H1 (cell line): ENCODE data around the gene ZBED4. TPM values are rescaled to one million over a fixed set of nuclear protein-coding genes. Genes with fewer than 3 reads are reported as not detected.

Experiments used
- CTCF ChIA-PET: fragments of 300-600 bp; sonication (Branson Sonifier 250); formaldehyde crosslinking; loops from one replicate; lab custom pipeline; 2021; ENCODE audit not compliant: partially characterized antibody; lab: Charles Lee
- POLR2A ChIA-PET: fragments of 300-600 bp; sonication (Branson Sonifier 250); formaldehyde crosslinking; loops from one replicate; lab custom pipeline; 2021; ENCODE audit warnings: inconsistent platforms; ENCODE audit not compliant: partially characterized antibody; lab: Charles Lee
- DNase-seq, 2 experiments: peaks; one replicate each; pipeline versions ENCODE4 v3.0.0 to v3.0.0-alpha.2; 2010 to 2022; ENCODE audit warnings: low spot score in 2 of 2, low read depth in 1 of 2, mixed read lengths in 1 of 2
- FAIRE-seq: peaks from 2 replicates; lab custom pipeline; 2011; peaks lifted over from hg19 to GRCh38; lab: Jason Lieb, UNC
- H2AFZ ChIP-seq: 2 replicates; pipeline ENCODE4 v1.8.1; 2012; ENCODE audit warnings: low read length, inconsistent platforms
- H2AK5ac ChIP-seq: 2 replicates; pipeline ENCODE4 v1.6.1; 2013; ENCODE audit warnings: low read depth, low read length
- H2BK120ac ChIP-seq: replicated peaks from 2 replicates; pipeline ENCODE3; 2013; ENCODE audit warnings: low read depth, low read length, inconsistent platforms
- H2BK12ac ChIP-seq: 2 replicates; pipeline ENCODE4 v1.6.1; 2013; ENCODE audit warnings: low read depth, low read length
- H2BK15ac ChIP-seq: 2 replicates; pipeline ENCODE4 v1.6.1; 2013; ENCODE audit warnings: low read length
- H2BK20ac ChIP-seq: 2 replicates; pipeline ENCODE4 v1.6.1; 2013; ENCODE audit warnings: low read length
- H2BK5ac ChIP-seq: 2 replicates; pipeline ENCODE4 v1.6.1; 2013; ENCODE audit warnings: low read depth, low read length
- H3K14ac ChIP-seq: 2 replicates; pipeline ENCODE4 v1.6.1; 2013; ENCODE audit warnings: inconsistent platforms; ENCODE audit not compliant: insufficient read length
- H3K18ac ChIP-seq: 2 replicates; pipeline ENCODE4 v1.6.1; 2013; ENCODE audit warnings: low read length; ENCODE audit errors: extremely low read depth
- H3K23ac ChIP-seq: 2 replicates; pipeline ENCODE4 v1.6.1; 2013; ENCODE audit warnings: inconsistent platforms; ENCODE audit not compliant: insufficient read length
- H3K23me2 ChIP-seq: 2 replicates; pipeline ENCODE4 v1.6.1; 2013; ENCODE audit warnings: low read depth, low read length
- H3K27ac ChIP-seq: 2 replicates; pipeline ENCODE4 v1.6.1; 2011; ENCODE audit warnings: low read depth, low read length, inconsistent platforms
- H3K27me3 ChIP-seq, 4 experiments: replicated peaks in 1 of 4; 1 replicate in 1 of 4; 2 replicates in 3 of 4; pipeline versions ENCODE4 v1.6.1 to v1.8.1; 2011 to 2013; ENCODE audit warnings: low read length in 3 of 4, mild to moderate bottlenecking in 3 of 4, inconsistent platforms in 2 of 4, mixed read lengths in 2 of 4, moderate library complexity in 1 of 4; ENCODE audit not compliant: control insufficient read depth in 3 of 4, insufficient read depth in 3 of 4; ENCODE audit errors: extremely low read depth in 1 of 4
- H3K36me3 ChIP-seq, 4 experiments: 2 replicates each; pipeline versions ENCODE4 v1.6.1 to v1.8.1; 2011 to 2013; ENCODE audit warnings: mild to moderate bottlenecking in 4 of 4, low read length in 3 of 4, moderate library complexity in 2 of 4, control low read depth in 1 of 4, inconsistent platforms in 1 of 4; ENCODE audit not compliant: insufficient read depth in 4 of 4, control insufficient read depth in 2 of 4
- H3K4ac ChIP-seq: replicated peaks from 2 replicates; pipeline ENCODE3; 2013; ENCODE audit warnings: low read length, low read depth, mixed read lengths, inconsistent platforms; ENCODE audit not compliant: insufficient read length
- H3K4me1 ChIP-seq, 4 experiments: replicated peaks in 1 of 4; 1 replicate in 1 of 4; 2 replicates in 3 of 4; pipeline versions ENCODE4 v1.6.1 to v1.8.1; 2011 to 2013; ENCODE audit warnings: low read length in 3 of 4, inconsistent platforms in 2 of 4, mixed read lengths in 1 of 4; ENCODE audit not compliant: insufficient read depth in 4 of 4, control insufficient read depth in 3 of 4
- H3K4me2 ChIP-seq, 2 experiments: 2 replicates each; pipeline versions ENCODE4 v1.6.1 to v1.8.1; 2011 to 2013; ENCODE audit warnings: low read depth in 2 of 2, low read length in 2 of 2, control low read depth in 1 of 2, inconsistent platforms in 1 of 2, mild to moderate bottlenecking in 1 of 2; ENCODE audit not compliant: insufficient read depth in 1 of 2
- H3K4me3 ChIP-seq, 4 experiments: fragments of 200-600, 300-600 bp in 1 of 4; sonication (generic), shearing (Covaris generic), sonication (Bioruptor Twin) in 1 of 4; 2 replicates each; pipeline versions ENCODE4 v1.5.1 to v1.8.1; 2011 to 2016; ENCODE audit warnings: low read length in 4 of 4, low read depth in 3 of 4, control low read depth in 2 of 4, inconsistent platforms in 2 of 4, mild to moderate bottlenecking in 2 of 4, mixed read lengths in 1 of 4, moderate library complexity in 1 of 4; ENCODE audit not compliant: insufficient read depth in 2 of 4; ENCODE audit errors: extremely low read depth in 1 of 4
- H3K56ac ChIP-seq: replicated peaks from 2 replicates; pipeline ENCODE3; 2013; ENCODE audit warnings: low read depth, mild to moderate bottlenecking, mixed read lengths, low read length, inconsistent platforms; ENCODE audit not compliant: insufficient read length
- H3K79me1 ChIP-seq: 2 replicates; pipeline ENCODE4 v1.6.1; 2013; ENCODE audit warnings: low read depth, low read length, control low read depth
- H3K79me2 ChIP-seq, 2 experiments: 2 replicates each; pipeline versions ENCODE4 v1.6.1 to v1.8.1; 2012 to 2013; ENCODE audit warnings: low read length in 2 of 2, mild to moderate bottlenecking in 2 of 2, inconsistent platforms in 1 of 2; ENCODE audit not compliant: insufficient read depth in 2 of 2, control insufficient read depth in 1 of 2
- H3K9ac ChIP-seq, 4 experiments: replicated peaks in 1 of 4; 1 replicate in 1 of 4; 2 replicates in 3 of 4; pipeline versions ENCODE4 v1.6.1 to v1.8.1; 2011 to 2013; ENCODE audit warnings: low read depth in 3 of 4, low read length in 3 of 4, control low read depth in 2 of 4, mild to moderate bottlenecking in 2 of 4, moderate library complexity in 2 of 4, inconsistent platforms in 1 of 4; ENCODE audit errors: extremely low read depth in 1 of 4
- H3K9me3 ChIP-seq, 2 experiments: 2 replicates each; pipeline versions ENCODE4 v1.6.1 to v1.8.1; 2012 to 2013; ENCODE audit warnings: mild to moderate bottlenecking in 2 of 2, moderate library complexity in 2 of 2, control low read depth in 1 of 2, inconsistent platforms in 1 of 2, low read depth in 1 of 2, low read length in 1 of 2, mixed read lengths in 1 of 2; ENCODE audit not compliant: insufficient read depth in 2 of 2
- H4K20me1 ChIP-seq, 2 experiments: replicated peaks in 1 of 2; 2 replicates each; pipeline versions ENCODE3 to v1.8.1; 2011 to 2013; ENCODE audit warnings: inconsistent platforms in 2 of 2, low read length in 2 of 2, mild to moderate bottlenecking in 1 of 2; ENCODE audit not compliant: insufficient read depth in 2 of 2, control insufficient read depth in 1 of 2
- H4K5ac ChIP-seq: 2 replicates; pipeline ENCODE4 v1.6.1; 2013; ENCODE audit warnings: low read length, low read depth, mixed read lengths, inconsistent platforms; ENCODE audit not compliant: insufficient read length
- H4K8ac ChIP-seq: 2 replicates; pipeline ENCODE4 v1.8.0; 2013; ENCODE audit warnings: mild to moderate bottlenecking, moderate library complexity, low read length, inconsistent platforms; ENCODE audit not compliant: insufficient read depth; ENCODE audit errors: extremely low read depth
- H4K91ac ChIP-seq: replicated peaks from 2 replicates; pipeline ENCODE3; 2013; ENCODE audit warnings: low read length, mixed read lengths, inconsistent platforms; ENCODE audit not compliant: insufficient read length
- WGBS, 2 experiments: shearing (Covaris generic) in 1 of 2; methylation state at CpG; one replicate each; pipeline versions ENCODE4 v1.1.6 to v1.1.7; 2013 to 2015; ENCODE audit warnings: low lambda C conversion rate in 2 of 2, mixed read lengths in 2 of 2, inconsistent platforms in 1 of 2, low coverage in 1 of 2, missing lambda C conversion rate in 1 of 2; ENCODE audit not compliant: insufficient replicate concordance in 2 of 2, insufficient coverage in 1 of 2, insufficient read length in 1 of 2; ENCODE audit errors: extremely low coverage in 1 of 2, missing lambda C conversion rate in 1 of 2; 5-methylcytosine and 5-hydroxymethylcytosine counted together
- polyA plus RNA-seq, 7 experiments: library from polyadenylated mRNA; depleted of rRNA in 3 of 7; stranded (reverse) in 5 of 7; unstranded in 2 of 7; fragments of >200 nt in 5 of 7; fragments of 200-250 nt in 2 of 7; gene quantifications; 1 replicate in 5 of 7; 2 replicates in 1 of 7; 4 replicates in 1 of 7; pipeline versions ENCODE4 v1.2.1 to v1.2.3, GENCODE V29; 2011 to 2013; ENCODE audit warnings: missing spikeins in 2 of 7, mixed read lengths in 2 of 7
- total RNA-seq: library from RNA; stranded (reverse); fragmentation: NEBNext Ultra II Directional; extraction: Animal tissue kit (Norgen Biotek cat#: 25700); gene quantifications from 2 replicates; pipeline ENCODE4 v1.2.1, GENCODE V29; 2021
- TF ChIP-seq, protein P1 (sequence below): IDR thresholded peaks from 2 replicates; pipeline ENCODE4 v1.6.1; 2012; ENCODE audit warnings: inconsistent platforms

ZBED4 gene
- total and polyA plus RNA-seq, 2 of the 8 experiments (the other 6 are each of a cell fraction or from before 2014, with no cell fraction given) = 11.0 to 28.3 TPM

DNA sequence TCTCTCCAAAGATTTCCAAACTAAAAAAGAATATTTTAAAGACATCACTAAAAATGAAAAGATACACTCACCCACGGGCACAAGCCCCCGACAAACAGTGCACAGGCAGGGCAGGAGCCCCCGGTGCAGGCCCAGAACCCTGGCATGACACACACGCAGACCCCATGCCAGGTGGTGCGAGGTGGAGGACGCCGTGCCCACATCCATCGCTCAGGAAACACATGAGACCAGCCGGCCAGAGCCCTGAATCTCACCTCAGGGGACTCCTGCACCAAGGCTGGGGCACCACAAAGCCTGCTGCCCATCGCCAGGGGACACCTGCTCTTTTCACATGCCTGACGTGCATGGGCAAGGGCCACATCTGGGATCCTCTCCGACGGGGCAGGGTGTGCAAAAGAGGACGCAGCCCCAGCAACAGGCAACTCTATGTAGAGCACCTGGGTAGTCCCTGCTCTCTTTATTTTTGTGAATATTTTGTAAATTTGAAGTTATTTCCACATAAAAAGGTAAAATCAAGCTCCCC is 39.4 kb upstream of the ZBED4 start:
- TF ChIP-seq, protein P1, sequence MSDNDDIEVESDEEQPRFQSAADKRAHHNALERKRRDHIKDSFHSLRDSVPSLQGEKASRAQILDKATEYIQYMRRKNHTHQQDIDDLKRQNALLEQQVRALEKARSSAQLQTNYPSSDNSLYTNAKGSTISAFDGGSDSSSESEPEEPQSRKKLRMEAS = no peak
- FAIRE-seq = no peak
- Histone ChIP-seq H3K4me1 (no peaks in the 10 kb centered on the region), H3K79me2 (peaks cover 32 to 98% of the 10 kb centered on the region in 2 experiments), H2AK5ac (no peak overlapping the region), H2BK20ac (no peak overlapping the region), H4K20me1 (peaks cover 24 to 47% of the 10 kb centered on the region in 2 experiments), H3K14ac (no peak overlapping the region), H3K27me3 (no peaks in the 10 kb centered on the region), H2BK120ac (no peak overlapping the region), H4K8ac (no peak overlapping the region), H3K4me2 (no peak overlapping the region), H4K91ac (no peak overlapping the region), H3K79me1 (peaks cover 14% of the 10 kb centered on the region), H3K9ac (no peak overlapping the region), H3K4me3 (no peak overlapping the region), H4K5ac (no peak overlapping the region), H2AFZ (no peak overlapping the region), H2BK5ac (no peak overlapping the region), H3K9me3 (no peaks in the 10 kb centered on the region), H3K36me3 (peaks cover 2 to 21% (median 9%) of the 10 kb centered on the region in 4 experiments; a peak in 6 of 8 replicates), H2BK15ac (no peak overlapping the region), H2BK12ac (no peak overlapping the region), H3K23ac (no peak overlapping the region), H3K56ac (no peak overlapping the region), H3K4ac (no peak overlapping the region), H3K23me2 (no peaks in the 10 kb centered on the region), H3K27ac (no peak overlapping the region), H3K18ac (no peak overlapping the region)
- WGBS, 2 experiments = 91% methylated on average over 12 of the region's 14 CpGs; no CpG with 5 or more reads in 1 of the 2 experiments
- ChIA-PET CTCF (interaction anchor here (1.1 to 2.1 kb wide), 2 partner anchors 10 to 34 kb away, joined by 3 to 5 read pairs; no protein-coding TSS in a partner anchor), POLR2A (interaction anchor here (0.9 kb wide), 1 partner anchor 19 kb away, joined by 3 read pairs; no protein-coding TSS in a partner anchor)
- DNase-seq = no peak
